Ectodermal cell (in vitro differentiated cells): Measurements from ENCODE around the gene AGTRAP.

ENCODE experiments used
- H3K27ac ChIP-seq: 2 replicates; pipeline ENCODE4 v1.7.0; 2013; ENCODE audit warnings: mild to moderate bottlenecking, low read depth, low read length; ENCODE audit not compliant: insufficient read depth, poor library complexity, severe bottlenecking
- H3K27me3 ChIP-seq: 2 replicates; pipeline ENCODE4 v1.7.0; 2013; ENCODE audit warnings: mild to moderate bottlenecking, low read length; ENCODE audit not compliant: insufficient read depth, control insufficient read depth, poor library complexity, severe bottlenecking
- H3K36me3 ChIP-seq: one replicate; pipeline ENCODE4 v1.7.0; 2013; ENCODE audit warnings: low read length; ENCODE audit not compliant: control insufficient read depth, insufficient read depth
- H3K4me1 ChIP-seq: one replicate; pipeline ENCODE4 v1.7.0; 2013; ENCODE audit warnings: low read length; ENCODE audit not compliant: control insufficient read depth, insufficient read depth
- H3K4me3 ChIP-seq: 2 replicates; pipeline ENCODE4 v1.7.0; 2013; ENCODE audit warnings: low read depth, low read length, control low read depth; ENCODE audit not compliant: insufficient read depth
- H3K9me3 ChIP-seq: 2 replicates; pipeline ENCODE4 v1.7.0; 2013; ENCODE audit warnings: mild to moderate bottlenecking, low read length, moderate library complexity; ENCODE audit not compliant: control insufficient read depth
- WGBS, 2 experiments: methylation state at CpG; one replicate each; pipeline ENCODE4 v1.1.7; 2013; ENCODE audit warnings: missing lambda C conversion rate in 2 of 2; 5-methylcytosine and 5-hydroxymethylcytosine counted together

Gene AGTRAP

DNA sequence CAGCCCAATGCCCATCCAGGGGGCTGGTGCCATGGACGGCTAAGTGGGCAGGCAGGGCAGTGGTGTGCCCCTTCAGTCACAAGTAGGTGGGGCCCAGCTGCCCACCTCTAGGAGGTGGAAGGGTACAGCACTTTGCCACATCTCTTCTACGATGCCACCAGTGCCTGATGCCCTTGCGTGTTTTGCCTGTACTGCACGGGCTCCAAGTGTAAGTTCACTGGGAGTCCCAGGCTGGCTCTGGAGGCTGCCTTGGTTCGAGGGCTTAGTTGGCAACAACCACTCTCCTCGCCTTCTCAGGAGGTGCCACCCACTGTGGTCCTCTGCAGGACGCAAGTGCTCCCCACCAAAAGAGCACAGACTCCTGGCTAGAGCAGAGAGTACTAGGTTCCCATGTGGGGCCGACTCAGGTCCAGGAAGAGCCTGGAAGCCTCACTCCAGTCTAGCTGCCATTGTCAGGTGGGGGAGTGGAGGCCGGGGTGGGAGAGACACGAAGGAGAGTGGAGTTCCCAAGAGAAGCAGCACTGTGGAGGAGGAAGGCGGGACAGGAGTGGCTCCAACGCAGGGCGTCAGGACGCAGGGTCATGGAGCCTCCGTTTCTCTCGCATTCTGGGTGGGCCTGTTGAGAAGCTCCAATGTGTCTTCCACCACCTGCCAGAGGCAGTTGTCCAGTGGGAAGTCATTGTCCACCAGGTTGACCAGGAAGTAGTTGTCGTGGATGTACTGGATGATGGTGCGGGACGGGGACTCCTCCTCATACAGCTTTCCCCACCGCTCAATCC is 54.4 kb downstream of the AGTRAP start:
- no peaks in the 10 kb centered on the region for H3K9me3 ChIP-seq
- WGBS, 2 experiments = 95% methylated on average over 20 of the region's 20 CpGs
- peaks cover 6% of the 10 kb centered on the region for H3K36me3 ChIP-seq
- peaks cover 22% of the 10 kb centered on the region for H3K4me1 ChIP-seq
- no peak overlapping the region for H3K4me3 ChIP-seq
- H3K27ac ChIP-seq = no peak overlapping the region
- no peaks in the 10 kb centered on the region for H3K27me3 ChIP-seq

DNA sequence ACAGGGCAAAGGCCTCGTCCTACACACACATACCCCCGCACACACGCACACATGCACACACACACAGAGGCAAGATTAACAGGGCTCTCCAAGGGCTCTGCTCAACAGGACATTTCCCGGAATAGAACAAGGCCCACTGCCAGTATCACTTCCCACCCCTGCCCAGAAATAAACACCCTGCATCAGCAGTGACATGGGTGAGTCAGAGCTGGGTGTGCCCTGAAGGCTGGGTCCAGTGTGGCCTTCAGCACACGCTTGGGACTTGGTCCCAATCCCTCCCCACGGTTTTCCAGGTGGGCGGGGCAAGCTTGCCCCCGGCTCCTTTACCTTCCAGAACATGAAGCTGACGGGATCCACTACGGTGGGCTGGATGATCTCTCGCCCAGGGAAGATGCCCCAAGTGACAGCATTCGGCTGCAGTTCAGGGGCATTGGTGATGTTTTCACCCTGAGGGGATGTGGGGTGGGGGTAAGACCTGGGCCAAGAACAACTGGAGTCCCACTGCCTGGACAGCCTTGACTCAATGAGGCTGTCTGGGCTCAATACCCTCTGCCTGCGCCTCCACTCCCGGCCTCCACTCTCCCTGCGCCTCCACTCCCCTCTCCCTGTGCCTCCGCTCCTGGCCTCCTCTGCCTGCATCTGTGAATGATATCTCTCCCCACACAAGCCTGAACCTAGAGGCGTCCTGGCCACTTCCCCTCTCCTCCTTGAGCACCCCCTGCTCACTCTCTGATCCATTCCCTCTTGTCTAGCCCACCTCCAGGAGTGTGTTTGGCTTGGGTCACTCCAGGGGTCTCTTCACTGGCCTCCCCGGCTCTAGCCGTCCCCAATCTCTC is 55.2 kb downstream of the AGTRAP start:
- Histone ChIP-seq H3K4me1 (peaks cover 22% of the 10 kb centered on the region), H3K27me3 (no peaks in the 10 kb centered on the region), H3K36me3 (peaks cover 10% of the 10 kb centered on the region), H3K27ac (no peak overlapping the region), H3K4me3 (no peak overlapping the region), H3K9me3 (no peaks in the 10 kb centered on the region)
- WGBS, 2 experiments = 91 to 94% methylated on average over 19 of the region's 19 CpGs

DNA sequence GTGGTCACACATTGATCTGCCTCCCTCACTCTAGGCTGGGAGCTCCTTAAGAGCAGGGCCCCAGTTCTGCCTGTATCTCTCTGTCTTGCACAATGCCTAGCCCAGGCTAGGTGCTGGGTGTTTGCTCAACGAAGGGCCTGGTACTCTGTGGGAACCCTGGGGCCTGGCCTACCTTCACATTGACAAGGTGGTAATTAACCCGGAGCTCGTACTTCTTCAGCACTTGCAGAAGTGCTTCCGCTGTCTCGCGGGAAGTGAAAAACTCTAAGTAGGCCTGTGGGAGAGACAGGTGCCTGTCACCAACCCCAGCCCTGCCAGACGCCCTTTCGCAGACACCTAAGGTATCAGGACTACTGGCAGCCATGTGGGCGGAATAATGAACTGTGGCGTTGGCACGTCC is 56.2 kb downstream of the AGTRAP start:
- 96% methylated on average over 11 of the region's 11 CpGs for WGBS, 2 experiments
- Histone ChIP-seq H3K36me3 (peaks cover 13% of the 10 kb centered on the region), H3K27ac (no peak overlapping the region), H3K4me1 (peaks cover 15% of the 10 kb centered on the region), H3K9me3 (no peaks in the 10 kb centered on the region), H3K27me3 (no peaks in the 10 kb centered on the region), H3K4me3 (no peak overlapping the region)

DNA sequence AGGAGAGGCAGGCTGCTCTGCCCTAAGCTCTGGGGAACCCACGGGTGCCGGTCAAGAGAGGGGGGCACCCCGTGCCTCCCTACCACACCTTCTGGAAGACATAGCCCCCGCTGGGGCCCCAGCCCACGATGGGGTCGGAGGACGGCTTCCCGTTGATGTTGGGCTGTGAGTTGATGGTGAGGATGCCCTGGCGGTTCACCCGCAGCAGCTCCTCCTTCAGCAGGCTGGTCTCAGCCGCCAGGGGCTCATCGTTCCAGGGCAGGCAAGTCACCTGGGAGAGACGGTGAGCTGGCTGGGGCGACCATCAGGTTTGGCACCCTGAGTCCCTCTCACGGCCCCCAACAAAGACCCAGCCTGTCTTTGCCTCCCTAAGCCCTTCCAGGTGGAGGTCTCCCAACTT is 57.9 kb downstream of the AGTRAP start:
- no peaks in the 10 kb centered on the region for H3K9me3 ChIP-seq
- no peak overlapping the region for H3K4me3 ChIP-seq
- H3K4me1 ChIP-seq = no peaks in the 10 kb centered on the region
- H3K27me3 ChIP-seq = no peaks in the 10 kb centered on the region
- H3K27ac ChIP-seq = no peak overlapping the region
- WGBS, 2 experiments = 93 to 94% methylated on average over 15 of the region's 15 CpGs
- H3K36me3 ChIP-seq = peaks cover 13% of the 10 kb centered on the region

DNA sequence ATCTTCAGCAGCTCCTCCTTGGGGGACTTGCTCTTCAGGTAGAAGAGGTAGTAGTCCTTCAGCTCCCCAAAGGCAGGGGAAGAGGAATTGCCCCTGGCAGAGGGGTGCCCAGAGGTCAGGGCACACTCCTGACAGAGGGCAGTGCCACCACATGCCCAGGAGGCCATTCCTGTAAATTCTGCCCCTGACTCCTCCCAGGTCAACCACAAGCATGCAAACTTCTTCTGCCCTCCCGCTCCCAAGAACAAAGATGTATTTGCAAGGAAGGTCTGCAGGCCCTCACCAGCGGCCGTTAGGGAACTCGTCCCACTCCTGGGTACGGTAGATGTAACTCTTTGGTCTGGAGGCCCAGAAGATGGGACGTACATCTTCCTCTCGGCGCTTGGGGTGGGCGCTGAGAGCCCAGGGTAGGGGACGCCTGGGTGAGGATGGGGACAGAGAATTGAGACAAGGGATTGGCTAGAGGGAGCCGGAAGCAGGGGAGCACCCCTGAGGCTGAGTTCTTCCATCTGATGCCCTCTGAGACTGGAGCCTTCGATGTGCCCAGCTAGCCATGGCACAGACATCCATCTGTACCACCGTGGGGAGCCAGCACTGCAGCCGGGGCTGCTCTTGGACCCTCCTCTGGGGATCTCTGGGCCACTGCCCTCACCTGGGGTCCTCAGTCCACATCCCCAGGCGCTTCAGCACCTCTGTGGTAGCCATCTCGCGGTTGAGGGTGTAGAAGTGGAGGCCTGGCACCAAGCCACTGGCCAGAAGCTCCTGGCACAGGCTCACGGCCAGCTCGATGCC is 58.7 kb downstream of the AGTRAP start:
- Histone ChIP-seq H3K27me3 (no peaks in the 10 kb centered on the region), H3K27ac (no peak overlapping the region), H3K36me3 (peaks cover 13% of the 10 kb centered on the region), H3K4me3 (no peak overlapping the region), H3K4me1 (no peaks in the 10 kb centered on the region), H3K9me3 (no peaks in the 10 kb centered on the region)
- WGBS, 2 experiments = 94 to 96% methylated on average over 19 of the region's 19 CpGs

DNA sequence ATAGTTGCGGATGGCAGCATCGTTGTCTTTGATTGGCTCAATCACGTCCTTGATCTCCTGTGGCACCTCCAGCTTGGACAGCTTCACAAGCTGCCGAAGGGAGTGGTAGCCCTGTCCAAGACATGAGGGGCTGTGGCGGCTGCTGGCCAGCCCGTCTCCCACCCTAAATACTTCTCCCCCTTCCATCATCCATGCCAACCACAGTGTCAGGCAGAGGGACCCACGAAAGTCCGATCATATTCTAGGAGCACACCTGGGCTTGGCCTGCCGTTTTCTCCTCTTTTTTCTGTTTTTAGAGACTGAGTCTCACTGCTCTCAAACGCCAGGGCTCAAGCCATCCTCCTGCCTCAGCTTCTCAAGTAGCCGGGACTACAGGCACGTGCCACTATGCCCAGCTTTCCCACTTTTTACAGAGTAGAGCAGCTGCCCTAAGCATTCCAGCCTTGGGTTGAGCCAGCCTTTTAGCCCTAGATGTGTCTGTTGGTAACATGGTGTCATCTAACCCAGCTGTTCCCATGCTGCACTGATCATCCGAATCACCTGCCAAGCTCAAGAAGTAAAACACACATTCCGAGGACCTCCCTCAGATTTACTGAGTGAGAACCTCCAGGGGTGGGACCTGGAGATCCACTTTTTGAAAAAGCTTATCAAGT is 59.4 kb downstream of the AGTRAP start:
- WGBS, 2 experiments = 87 to 88% methylated on average over 14 of the region's 14 CpGs
- no peaks in the 10 kb centered on the region for H3K4me1 ChIP-seq
- no peak overlapping the region for H3K4me3 ChIP-seq
- no peaks in the 10 kb centered on the region for H3K9me3 ChIP-seq
- H3K27me3 ChIP-seq = no peaks in the 10 kb centered on the region
- peaks cover 13% of the 10 kb centered on the region for H3K36me3 ChIP-seq
- no peak overlapping the region for H3K27ac ChIP-seq

DNA sequence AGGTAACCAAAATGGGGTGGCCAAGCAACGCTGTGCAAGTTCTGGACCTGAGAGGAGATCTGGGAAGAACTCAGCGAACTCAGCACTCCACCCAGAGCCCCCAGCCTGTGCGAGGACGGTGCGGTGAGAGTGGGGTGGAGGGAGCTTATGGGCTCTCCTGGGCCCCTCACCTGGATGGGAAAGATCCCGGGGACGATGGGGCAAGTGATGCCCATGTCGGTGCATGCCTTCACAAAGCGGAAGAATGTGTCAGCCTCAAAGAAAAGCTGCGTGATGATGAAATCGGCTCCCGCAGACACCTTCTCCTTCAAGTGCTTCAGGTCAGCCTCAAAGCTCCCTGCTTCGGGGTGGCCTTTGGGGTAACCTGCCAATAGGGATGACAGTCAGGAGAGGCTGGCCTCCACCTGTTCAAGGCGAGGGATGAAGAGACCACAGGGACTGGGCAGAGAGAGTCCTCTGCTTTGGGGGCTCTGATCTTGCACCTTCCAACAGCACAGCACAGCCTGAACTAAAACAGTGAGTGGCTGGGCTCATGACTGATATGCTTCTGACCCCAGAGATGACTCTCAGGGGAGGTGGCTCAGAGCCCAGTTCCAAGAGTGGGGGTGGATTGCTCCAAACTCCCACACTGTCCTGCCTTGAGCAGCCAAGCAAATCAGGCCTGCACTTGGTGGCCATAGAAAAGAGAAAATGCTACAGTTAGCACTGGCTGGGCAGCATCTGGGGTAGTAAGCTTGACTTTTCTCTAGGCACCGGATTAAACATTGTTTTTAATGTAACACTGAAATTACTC is 60.3 kb downstream of the AGTRAP start:
- Histone ChIP-seq H3K4me1 (no peaks in the 10 kb centered on the region), H3K9me3 (no peaks in the 10 kb centered on the region), H3K27ac (no peak overlapping the region), H3K36me3 (peaks cover 13% of the 10 kb centered on the region), H3K4me3 (no peak overlapping the region), H3K27me3 (no peaks in the 10 kb centered on the region)
- 97% methylated on average over 15 of the region's 15 CpGs for WGBS, 2 experiments

DNA sequence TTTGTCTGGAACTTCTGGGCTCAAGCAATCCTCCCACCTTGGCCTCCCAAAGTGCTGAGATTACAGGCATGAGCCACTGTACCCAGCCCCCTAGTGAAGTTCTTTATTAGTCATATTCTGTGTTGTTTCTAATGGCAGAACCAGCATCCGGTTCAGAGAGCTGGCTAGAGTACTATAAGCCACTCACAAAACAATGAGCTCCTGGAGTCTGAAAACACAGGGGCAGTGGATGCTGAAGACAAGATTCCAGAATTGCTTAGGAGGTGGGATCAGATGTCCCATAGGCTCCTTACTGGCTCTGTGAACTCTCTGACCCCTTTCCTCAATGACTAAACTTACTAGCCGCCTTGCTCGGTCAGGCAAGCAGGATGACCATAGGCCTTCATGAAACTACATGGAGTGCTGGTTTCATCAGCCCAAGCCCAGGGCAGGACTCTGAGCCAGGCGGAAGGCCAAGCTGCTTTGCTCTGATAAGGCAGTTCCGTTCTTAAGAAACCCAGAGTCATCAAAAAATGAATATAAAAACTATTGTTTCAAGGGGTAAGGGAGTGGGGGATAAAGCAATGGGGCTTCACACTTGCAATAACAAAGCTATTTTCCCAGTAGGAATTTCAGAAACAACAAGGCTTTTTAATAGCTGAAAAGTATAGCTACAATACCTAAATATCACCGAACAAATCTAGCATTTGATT is 61.7 kb downstream of the AGTRAP start:
- H3K9me3 ChIP-seq = no peaks in the 10 kb centered on the region
- H3K27ac ChIP-seq = no peak overlapping the region
- H3K36me3 ChIP-seq = peaks cover 10% of the 10 kb centered on the region
- peaks cover 5% of the 10 kb centered on the region for H3K4me1 ChIP-seq
- H3K4me3 ChIP-seq = no peak overlapping the region
- WGBS, 2 experiments = 93 to 95% methylated on average over 6 of the region's 6 CpGs
- no peaks in the 10 kb centered on the region for H3K27me3 ChIP-seq

DNA sequence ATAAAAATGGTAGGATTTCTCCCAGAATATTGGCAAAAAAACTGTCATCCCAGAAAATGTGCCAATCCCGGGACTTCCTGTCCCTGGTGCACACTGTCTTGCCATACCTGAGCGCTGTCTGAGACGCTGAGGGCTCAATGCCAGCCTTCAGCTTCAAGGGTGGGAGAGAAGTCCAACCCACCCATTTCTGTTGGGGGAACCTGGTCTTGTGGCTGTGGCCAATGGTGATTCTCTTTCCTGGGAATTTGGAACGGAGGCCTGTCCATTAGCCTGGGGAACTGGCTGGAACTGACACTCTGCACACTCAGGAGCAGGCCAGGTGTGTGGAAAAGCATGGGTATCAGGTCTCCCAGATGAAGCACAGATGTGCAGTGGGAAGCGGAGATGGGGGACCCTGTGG is 63.2 kb downstream of the AGTRAP start:
- Histone ChIP-seq H3K9me3 (no peaks in the 10 kb centered on the region), H3K36me3 (peaks cover 7% of the 10 kb centered on the region), H3K27ac (no peak overlapping the region), H3K27me3 (no peaks in the 10 kb centered on the region), H3K4me1 (peaks cover 15% of the 10 kb centered on the region), H3K4me3 (no peak overlapping the region)
- 93 to 95% methylated on average over 5 of the region's 5 CpGs for WGBS, 2 experiments
